ENCODE measurements around the gene UNC79. TPM values are rescaled to one million over a fixed set of nuclear protein-coding genes. Genes with fewer than 3 reads are reported as not detected.
"Not testable (repeated sequence)": the region's sequence is repeated elsewhere in the genome, so short reads cannot be mapped to it uniquely, and the experiment has no call there.

UNC79 gene
- 0.05 TPM in 1 of 2 replicates, not detected in the other for total RNA-seq (2014; rRNA removed; shearing (Covaris generic))
- polyA plus RNA-seq (2014; cell fraction: nucleus; rRNA removed), result not detected in 2 replicates

DNA sequence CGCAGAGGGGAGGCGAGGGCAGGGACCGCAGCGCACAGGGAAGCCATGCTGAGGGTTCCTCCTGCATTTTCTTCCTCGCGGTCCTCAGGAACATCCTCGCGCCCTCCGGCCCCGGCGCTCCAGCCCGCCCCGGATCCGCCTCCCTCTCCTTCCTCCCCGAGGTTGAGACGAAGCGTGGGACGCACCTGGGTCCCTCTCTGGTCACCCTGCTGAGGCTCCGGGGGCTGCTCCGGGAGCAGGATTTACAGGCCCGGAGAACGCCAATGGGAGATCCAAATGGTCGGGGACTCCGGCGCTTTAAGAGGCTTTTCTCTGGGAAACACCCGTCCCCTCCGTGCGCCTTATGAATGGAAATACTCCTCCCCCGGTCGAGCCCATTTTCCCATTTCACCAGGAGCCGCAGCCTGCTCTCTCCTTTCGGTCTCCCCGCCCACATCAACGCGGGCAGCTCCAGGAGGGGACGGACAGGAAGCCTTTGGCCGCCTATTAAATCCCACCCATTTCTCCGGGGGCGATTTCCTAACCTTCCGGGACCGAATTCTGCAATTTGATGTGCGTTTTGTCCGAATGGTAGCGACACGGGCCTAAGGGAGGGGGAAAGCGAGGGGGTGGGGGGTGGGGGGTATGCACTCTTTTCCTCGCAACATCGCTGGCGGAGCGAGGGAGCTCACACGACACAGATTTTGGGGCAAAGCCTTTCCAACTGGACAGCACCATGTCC is at the start of gene UNC79:
Gene UNC79 (plus strand): TSS at position 625 of the 721 bp plus-strand sequence. CDS start 91 bp downstream, at position 716.
- DNase-seq (ENCODE audit: extremely low read depth, low read depth), result no peak

DNA sequence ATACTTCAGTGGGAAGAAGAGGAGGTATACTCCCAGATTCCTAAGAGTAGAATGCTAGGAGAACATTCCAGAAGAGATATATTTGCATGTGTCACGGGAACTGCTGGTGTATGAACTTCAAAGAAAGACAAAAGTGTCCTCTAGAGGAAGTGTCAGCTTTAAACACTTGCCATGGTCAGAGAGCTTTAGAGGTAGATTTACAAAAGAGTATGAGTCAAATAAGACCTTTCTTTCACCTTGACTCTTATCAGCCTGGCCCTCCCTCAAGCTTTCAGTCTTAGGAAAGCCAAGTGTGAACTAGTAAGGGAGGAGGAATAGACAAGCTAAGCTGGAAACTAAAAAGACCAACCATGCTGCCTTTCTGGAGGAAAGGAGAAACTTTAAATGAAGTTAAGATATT is 49.1 kb upstream of the UNC79 start:
- DNase-seq (ENCODE audit: extremely low read depth, low read depth), result no peak

DNA sequence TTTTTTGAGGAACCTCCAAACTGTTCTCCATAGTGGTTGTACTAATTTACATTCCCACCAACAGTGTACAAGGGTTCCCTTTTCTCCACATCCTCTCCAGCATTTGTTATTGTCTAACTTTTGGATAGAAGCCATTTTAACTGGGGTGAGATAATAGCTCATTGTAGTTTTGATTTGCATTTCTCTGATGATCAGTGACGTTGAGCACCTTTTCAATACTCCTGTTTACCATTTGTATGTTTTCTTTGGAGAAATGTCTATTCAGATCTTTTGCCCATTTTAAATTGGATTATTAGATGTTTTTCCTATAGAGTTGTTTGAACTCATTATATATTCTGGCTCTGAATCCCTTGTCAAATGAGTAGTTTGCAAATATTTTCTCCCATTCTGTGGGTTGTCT is 46.5 kb upstream of the UNC79 start:
- DNase-seq (ENCODE audit: extremely low read depth, low read depth), result not testable (repeated sequence)

DNA sequence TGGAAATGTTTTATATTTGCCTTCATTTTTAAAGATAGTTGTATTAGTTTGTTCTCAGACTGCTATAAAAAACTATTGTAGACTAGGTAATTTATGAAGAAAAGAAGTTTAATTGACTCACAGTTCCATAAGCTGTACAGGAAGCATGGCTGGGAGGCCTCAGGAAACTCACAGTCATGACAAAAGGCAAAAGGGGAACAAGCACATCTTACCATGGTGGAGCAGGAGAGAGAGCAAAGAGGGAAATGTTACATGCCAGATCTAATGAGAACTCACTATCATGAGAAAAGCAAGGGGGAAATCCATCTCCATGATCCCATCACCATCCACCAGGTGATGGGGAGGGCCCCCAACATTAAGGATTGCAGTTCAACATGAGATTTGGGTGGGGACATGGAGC is 35.5 kb upstream of the UNC79 start:
- no peak for DNase-seq (ENCODE audit: extremely low read depth, low read depth)

DNA sequence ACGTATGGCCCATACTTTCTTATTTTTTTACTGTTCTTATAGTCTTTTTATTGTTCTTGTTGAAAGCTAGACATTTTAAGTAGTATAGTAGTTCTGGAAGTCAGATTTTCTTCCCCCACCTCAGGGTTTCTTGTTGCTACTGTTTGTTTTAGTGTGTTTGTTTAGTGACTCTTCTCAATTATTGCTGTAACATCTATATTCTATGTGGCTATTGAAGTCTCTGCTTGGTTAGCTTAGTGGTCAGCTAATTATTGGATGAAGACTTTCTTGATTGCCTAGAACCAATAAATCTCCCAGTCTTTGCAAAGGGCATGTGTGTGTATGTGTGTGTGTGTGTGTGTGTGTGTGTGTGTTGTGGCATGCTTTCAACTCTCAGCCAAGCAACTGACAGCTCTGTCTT is 34.3 kb upstream of the UNC79 start:
- DNase-seq (ENCODE audit: extremely low read depth, low read depth), result no peak

DNA sequence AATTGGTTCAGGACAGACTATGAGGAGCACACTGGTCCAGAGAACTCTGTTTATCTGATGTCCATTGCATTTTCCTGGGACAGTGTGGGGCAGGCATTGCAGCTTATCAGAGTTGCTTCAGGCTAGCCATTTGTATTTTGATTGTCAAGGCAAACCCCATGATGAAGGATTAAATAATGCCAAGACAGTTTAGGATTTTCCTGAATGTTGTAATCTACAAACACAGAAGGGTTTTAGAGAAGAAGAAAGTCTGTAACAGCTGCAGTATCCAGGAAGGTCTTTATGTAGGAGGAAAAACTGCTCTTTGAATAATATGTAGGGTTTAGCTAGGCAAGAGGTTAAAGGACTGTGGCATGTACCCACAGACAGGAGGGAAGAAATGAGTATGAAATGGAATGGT is 32.2 kb upstream of the UNC79 start:
- no peak for DNase-seq (ENCODE audit: extremely low read depth, low read depth)

DNA sequence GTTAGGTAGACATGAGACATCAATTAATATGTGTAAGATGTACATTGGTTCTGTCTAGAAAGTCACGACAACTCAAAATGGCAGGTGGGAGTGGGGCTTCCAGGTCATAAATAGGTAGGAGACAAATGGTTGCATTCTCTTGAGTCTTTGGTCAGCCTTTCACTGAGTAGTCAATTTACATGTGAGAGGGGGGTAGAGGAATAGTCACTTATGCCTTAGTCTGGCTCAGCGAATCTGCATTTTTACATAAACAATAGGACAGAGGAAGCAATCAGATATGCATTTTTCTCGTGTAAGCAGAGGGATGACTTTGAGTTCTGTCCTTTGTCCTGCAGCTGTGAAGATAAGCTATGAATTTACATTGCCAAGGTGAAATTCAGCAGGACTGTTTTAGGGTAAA is 27.8 kb upstream of the UNC79 start:
- DNase-seq (ENCODE audit: extremely low read depth, low read depth), result no peak

DNA sequence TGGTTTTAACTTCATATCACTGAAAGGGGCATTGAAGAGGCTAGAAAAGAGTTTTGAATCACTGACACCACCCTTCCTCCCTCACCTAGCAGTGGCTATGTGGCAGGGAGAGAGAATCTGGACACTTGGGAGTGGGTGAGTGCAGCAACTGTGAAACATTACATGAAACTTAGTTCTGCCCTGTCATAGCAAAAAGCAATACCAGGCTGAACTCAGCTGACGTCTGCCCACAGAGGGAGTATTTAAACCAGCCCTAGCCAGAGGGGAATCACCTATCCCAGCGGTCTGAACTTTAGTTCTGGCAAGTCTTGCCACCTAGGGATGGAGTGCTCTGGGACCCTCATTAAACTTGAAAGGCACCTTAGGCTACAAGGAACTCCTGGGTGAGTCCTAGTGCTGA is 20.7 kb upstream of the UNC79 start:
- DNase-seq (ENCODE audit: extremely low read depth, low read depth), result no peak

DNA sequence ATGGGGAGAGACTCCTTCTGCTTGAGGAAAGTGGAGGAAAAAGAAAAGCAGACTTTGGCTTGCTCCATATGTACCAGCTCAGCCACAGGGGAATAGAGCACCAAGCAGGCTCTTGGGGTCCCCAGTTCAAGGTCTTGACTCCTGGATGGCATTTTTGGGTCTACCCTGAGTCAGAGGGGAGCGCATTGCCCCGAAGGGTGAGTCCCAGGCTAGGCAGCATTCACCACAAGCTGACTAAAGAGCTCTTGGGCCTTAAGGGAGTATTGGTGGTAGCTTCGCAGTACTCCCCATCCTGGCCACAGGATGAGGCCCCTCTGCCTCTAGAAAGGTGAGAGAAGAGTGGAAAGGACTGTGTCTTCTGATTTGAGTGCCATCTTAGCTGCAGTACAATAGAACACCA is 19.8 kb upstream of the UNC79 start:
- DNase-seq (ENCODE audit: extremely low read depth, low read depth), result no peak

DNA sequence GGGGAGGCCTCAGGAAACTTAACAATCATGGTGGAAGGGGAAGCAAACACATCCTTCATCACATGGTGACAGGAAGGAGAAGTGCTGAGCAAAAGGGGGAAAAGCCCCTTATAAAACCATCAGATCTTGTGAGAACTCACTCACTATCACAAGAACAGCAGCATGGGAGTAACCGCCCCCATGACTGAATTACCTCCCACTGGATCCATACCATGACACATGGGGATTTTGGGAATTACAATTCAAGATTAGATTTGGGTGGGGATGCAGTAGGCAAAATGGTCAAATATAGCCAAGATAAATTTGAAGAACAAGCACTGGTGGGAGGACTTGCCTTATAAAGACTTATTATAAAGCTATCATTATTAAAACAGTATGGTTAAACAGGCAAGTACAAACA is 5.6 kb upstream of the UNC79 start:
- not testable (repeated sequence) for DNase-seq (ENCODE audit: extremely low read depth, low read depth)

DNA sequence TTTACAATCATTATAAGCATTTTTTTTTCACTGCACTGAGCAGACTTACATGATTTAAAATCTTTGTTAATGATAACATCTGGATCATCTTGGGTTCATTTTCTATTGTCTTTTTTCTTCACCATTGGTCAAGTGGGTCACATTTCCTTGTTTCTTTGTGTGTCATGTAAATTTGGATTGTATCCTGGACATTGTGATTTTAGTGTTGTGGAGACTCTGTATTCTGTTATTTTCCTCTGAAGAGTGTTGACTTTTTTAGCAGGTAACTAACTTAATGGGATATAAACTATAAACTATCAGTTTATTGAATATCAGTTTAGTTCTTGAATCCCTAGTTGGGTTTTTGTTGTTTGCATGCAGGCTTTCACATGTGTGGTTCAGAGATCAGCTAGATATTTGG is 4.0 kb upstream of the UNC79 start:
- DNase-seq (ENCODE audit: extremely low read depth, low read depth), result no peak

DNA sequence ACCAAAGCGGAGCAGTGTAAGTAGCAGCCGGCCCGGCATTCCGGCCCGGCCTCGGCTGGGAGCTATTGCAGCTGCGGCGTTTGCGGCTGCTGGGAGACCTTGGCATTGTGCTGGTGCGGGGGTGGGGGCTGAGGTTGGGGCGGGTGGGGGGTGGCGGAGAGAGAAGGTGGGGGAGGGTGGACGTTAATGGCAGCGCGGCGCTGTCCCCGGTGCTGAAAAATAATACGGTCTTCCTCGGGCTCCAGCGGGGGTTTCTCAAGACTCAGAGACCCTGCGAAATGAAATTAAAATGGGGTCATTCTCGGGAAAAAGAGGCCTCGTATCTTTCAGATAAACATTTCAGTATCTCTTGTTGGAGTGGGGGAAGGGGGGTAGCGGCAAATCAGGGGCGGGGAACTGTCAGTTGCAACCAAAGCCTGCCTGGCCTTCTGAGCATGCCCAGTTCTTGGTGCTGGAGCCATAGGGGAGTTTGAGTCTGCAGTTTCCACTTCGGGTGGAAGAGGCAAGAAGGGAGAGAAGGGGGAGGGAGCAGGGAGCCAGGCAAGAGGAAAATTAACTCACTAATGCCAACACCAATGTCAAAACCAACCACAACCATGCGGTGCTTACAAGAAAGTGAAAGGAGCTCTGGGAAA is 414 bp downstream of the UNC79 start:
- DNase-seq (ENCODE audit: extremely low read depth, low read depth), result no peak

DNA sequence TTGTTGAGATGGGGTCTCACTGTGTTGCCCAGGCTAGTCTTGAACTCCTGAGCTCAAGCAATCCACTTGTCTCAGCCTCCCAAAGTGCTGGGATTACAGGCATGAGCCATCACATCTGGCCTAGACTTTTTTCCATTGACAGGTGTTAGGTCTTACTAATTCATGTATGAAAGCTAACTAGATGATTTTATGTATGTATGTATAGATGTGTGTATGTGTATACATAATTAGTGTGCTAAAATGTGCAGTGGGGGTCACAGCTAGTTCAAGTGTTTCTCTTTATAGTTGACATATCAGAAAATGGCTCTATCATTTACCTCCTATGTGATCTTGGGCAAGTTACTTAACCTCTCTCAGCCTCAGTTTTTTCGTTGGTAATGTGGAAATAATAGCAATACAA is 23.5 kb downstream of the UNC79 start:
- DNase-seq (ENCODE audit: extremely low read depth, low read depth), result no peak

DNA sequence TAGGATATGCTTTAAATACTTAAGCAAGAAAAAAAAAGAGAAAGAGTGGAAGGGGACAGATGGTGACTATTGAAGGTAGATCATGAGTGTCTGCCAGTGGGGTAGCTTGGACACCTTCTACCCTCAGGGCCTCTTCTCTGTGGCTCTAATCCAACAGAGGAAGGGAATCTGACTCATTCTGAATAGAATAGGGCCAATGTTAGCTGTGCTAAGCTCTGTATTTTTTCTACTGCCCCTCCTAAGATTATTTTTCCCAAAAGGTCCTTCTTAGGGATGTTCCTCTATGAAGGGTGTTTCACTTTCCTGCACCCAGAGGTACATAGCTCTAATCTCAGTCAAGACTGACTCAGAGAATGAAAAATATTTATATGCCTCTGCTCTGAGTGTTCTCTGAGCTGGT is 25.6 kb downstream of the UNC79 start:
- DNase-seq (ENCODE audit: extremely low read depth, low read depth), result no peak

DNA sequence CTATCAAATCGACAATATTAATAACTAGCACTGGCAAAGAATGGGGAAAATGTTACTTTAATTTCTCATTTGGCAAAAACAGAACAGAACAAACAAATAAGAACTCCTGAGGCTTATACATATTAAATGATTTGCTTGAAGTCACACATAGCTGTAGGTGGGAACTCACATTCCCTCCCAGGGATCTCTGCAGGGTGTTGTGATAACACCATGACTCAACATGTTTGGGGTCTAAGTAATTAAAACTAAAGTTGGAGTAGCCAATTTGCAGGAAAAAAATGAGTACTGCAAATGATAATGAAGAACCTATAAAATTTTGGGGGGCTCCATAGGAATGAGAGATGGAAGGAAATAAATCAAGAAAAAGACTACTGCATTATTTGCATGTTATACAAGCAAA is 27.5 kb downstream of the UNC79 start:
- DNase-seq (ENCODE audit: extremely low read depth, low read depth), result no peak

DNA sequence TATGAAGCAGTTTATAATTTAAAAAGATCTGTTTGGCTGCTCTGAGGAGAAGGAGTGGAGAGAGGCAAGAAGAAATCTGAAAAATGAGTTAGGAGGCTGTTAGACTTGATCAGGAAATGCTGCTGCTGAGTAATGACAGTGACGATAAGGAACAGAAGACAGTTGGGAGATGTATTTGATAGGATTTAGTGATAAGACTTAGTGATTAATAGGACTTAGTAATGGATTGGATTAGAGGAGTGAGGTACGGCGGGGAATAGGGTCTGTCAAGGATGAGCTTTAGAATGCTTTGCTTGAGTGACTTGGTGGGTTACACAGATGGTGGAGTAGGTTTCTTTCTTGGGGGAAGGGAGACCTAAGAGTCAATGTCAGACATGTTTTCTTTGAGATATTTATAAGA is 31.7 kb downstream of the UNC79 start:
- DNase-seq (ENCODE audit: extremely low read depth, low read depth), result no peak

DNA sequence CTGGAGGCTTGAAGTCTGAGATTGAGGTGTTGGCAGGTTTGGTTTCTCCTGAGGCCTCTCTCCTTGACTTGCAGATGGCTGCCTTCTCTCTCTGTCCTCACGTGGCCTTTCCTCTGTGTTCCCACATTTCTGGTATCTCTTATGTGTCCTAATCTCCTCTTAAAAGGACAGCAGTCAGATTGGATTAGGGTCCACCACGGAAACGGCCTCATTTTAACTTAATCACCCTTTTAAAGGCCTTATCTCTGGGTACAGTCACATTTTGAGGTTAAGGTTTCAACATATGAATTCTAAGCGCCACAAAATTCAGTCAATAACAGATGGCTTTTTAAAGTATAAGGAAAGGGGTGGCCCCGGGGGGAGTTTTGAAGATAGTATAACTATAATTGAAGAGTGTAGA is 33.5 kb downstream of the UNC79 start:
- DNase-seq (ENCODE audit: extremely low read depth, low read depth), result no peak

DNA sequence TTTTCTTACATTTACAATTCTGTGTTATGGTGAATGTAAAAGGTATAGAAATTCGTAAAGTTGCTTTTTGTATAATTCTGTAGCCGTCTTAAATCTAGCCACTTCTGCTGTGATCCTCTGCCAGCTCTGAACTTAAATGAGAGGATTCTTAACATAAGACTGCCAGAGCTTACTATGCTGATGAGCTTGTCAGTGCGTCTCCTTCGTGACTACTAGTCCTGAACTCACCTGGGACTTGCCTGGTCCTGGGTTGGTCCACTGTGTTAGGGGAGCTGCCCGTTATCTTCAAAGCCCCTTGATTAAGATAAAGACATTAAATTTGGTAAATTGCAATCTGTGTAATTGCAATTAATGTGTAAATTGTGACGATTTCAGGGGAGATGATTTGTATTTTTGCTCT is 44.7 kb downstream of the UNC79 start:
- no peak for DNase-seq (ENCODE audit: extremely low read depth, low read depth)

DNA sequence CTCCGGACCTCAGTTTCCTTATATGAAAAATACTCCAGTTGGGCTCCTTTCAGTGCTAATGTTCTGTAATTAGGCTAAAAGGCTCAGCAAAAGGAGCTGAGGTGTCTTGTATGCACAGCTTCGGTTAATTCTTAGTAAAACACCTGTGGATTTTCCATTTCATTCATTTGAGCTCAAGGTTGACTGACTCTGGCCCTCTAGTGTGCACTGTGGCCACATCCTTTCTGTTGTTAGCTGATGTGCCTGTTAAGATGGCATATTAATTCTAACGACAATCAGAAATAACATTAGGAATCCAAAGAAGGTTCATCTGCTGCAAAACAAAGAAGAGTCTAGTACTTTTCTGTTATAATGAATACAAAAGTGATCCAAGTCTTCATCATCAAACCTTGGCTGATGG is 45.6 kb downstream of the UNC79 start:
- DNase-seq (ENCODE audit: extremely low read depth, low read depth), result no peak

DNA sequence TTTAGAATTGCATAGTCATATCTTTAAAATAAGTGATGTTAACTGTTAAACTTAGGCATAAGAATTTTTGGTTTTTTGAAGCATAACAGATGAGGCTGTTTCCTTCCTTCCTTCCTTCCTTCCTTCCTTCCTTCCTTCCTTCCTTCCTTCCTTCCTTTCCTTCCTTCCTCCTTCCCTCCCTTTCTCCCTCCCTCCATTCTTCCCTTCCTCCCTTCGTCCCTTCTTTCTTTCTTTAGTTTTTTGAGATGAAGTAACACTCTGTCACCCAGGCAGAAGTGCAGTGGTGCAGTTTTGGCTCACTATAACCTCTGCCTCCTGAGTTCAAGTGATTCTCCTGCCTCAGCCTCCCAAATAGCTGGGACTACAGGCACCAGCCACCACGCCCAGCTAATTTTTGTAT is 48.3 kb downstream of the UNC79 start:
- DNase-seq (ENCODE audit: extremely low read depth, low read depth), result not testable (repeated sequence)

DNA sequence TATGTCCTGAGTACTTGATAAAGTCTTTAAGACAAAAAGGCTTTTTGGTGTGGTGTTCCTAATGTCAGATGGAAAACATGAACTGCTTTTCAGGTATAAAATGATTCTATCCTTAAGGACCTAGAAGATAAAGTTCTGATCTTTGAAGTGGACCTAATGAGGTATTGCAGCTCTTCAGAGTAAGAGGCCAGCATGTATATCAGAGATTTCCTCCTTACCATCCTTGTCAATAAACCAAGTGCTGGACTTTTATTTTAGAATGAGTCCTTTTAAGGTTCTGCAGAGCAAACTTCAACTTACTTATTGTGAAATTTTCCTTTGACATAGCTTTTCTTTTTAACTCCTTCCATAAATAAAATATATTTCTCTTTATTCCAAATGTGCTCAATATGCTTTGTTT is 50.1 kb downstream of the UNC79 start:
- no peak for DNase-seq (ENCODE audit: extremely low read depth, low read depth)

DNA sequence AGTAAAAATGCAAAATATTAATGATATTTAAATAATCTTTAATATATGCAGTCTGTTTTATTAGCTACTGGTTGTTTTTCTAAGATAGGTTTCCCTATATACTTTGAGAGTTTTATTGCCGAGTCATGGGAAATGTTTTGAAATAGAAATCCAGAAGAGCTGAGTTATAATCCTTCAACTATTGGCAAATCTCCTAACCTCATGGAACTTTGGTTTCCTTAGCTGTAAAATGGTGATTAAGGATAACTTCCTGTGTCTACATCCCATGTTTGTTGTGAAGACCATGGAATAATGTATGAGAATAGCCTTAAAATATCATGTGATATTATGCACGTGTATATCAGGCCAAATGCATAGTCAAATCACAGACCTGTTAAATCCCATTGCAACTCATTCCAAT is 51.0 kb downstream of the UNC79 start:
- peak; percentile 4 for DNase-seq (ENCODE audit: extremely low read depth, low read depth)

DNA sequence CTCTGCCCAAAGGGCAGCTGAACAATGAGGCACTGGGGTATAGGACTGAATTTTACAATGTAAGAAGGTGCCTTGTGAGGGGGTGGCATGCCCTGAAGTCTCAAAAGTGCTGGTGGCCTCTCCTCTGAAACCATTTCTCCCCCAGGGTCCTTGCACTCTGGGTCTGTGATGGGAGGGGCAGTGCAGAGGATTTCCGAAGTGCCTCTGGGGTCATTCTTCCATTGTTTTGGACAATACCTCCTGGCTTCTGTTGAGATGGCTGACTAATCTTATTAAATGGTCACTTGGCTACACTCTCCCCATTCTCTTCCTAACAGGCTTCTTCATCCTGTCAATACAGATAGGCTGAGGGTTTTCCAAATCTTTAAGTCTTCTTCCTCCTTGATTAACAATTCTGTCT is 59.3 kb downstream of the UNC79 start:
- no peak for DNase-seq (ENCODE audit: extremely low read depth, low read depth)

Data from NCI-H460 (cell line).